ENCODE results near the gene SLC22A16.

The SLC22A16 gene

DNA sequence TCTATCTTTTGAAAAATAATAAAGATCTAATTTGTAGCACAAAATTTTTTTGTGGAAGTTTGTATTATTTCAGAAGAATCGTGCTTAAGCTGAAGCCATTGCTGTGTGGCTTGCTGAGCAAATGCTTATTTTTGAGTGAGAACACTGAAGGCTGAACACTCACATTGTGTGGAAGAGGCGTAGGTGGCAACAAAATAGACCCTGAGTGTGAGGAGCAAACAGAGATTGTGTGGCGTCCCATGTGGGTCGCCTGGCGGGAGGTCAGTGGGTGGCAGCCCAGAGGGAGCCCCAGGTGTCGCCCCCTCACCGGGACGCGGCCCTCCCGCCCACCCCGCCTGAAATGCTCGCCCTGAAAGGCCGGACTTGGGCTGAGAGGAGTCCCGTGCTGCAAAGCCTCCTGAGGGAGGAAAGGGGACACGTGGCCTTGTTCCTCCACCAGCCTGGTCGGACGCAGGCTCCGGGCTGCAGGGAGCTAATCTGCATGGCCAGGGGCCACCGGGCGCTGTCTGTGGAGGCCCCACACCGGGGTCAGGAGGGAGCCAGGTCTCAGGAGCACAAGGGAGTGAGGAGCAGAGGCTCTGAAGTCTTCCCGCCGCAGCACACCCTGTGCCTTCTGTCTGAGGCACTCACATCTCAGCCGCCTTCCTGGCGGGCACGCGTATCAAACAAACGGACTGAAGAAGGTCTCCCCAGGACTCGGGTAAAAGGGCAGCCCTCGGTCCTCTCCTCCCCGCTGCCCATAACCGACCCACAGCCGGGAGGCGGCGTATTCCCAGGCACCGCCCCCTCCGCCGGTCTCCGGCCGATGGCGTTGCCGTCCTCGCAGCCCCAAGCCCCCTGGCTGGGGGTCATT lies 77.0 kb downstream of the SLC22A16 start:
- DNase-seq: no peak

DNA sequence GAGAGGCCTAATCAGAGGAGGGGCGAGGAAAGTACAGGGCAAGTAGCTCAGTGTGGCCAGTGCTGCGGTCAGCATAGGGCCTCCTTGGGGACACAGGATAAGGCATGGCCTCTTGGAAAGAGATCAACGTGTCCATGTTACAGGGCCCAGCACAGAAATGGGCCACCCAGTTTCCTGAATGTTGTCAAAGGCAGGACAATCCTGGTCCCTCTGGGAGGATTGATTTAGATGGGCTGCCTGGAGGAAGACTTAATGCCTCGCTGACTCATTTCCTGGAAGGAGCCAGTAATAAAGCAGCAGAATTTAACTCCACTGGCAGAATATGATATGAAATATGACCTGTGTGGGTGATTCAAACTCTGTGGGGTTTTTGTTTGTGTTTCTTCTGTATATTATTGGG lies 77.6 kb downstream of the SLC22A16 start:
- no peak for DNase-seq

DNA sequence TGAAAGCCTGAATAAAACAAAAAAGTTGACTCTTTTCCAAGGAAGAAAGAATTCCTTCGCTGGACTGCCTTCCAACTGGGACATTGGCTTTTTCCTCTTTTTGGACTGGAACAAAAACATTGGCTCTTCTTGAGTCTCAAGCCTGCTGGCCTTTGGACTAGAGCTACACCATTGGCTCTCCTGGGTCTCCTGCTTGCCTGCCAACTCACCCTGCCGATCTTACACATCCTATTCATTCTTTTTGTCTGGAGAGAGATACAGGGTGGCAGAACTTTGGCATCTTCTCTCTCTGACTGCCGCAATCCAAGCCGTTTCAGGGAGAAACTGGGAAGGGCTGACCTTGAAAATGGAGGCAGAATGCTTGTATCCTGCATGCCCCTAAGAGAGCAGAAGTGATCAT lies 81.2 kb downstream of the SLC22A16 start:
- no peak for DNase-seq

DNA sequence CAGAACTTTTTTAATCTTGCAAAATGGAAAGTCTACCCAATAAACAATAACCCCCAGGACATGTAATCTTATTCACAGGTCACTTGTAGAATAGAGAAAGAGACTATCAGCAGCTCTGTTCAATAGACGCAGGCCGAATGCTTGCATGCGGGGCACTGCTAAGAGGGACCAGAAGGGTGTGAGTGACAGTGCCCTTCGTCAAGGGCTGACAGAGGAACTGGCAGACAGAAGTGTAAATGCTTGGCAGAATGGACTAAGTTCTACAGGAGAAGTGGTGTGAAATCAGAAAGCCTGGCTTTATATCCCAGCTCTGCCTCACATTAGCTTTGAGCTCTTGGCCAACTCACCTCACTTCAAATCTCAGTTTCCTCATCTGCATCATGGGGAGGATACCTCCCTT lies 82.0 kb downstream of the SLC22A16 start:
- DNase-seq: no peak

DNA sequence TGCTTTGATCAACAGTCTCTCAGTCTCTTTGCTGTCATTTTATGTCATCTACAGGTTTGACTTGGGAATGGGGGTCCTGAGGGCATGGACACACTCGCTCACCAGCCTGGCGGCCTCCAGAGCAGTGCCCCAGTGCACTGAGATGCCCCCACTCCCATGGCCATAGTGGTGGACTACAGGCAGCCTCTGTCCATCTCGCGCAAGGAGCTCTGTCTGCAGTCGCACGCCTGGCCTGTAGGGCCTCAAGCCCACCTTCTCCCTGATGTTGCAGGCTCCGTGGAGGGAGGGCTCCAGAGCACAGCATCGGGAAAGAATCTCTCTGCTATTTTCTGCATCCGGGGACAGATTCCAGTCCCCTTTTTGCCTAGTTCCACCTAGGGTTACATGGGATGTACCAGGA lies 83.7 kb downstream of the SLC22A16 start:
- DNase-seq: no peak

DNA sequence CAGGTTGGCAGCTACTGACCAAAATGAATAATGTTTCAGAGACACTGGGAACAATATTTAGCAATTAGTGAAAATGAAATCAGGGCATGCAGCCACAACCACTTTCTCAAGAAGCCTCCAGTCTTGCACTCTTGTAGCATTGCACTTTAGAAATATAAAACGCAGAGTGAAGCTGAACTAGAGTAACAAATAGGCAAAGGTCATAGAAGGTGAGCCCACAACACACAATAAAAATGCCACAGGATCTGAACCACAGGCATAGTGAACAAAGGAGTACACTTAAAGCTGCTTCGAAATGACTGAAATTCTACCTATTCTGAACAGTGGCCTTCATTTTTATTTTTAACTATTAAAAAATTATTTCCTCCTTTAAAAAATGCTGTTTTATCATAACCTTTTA lies 86.0 kb downstream of the SLC22A16 start:
- no peak for DNase-seq

DNA sequence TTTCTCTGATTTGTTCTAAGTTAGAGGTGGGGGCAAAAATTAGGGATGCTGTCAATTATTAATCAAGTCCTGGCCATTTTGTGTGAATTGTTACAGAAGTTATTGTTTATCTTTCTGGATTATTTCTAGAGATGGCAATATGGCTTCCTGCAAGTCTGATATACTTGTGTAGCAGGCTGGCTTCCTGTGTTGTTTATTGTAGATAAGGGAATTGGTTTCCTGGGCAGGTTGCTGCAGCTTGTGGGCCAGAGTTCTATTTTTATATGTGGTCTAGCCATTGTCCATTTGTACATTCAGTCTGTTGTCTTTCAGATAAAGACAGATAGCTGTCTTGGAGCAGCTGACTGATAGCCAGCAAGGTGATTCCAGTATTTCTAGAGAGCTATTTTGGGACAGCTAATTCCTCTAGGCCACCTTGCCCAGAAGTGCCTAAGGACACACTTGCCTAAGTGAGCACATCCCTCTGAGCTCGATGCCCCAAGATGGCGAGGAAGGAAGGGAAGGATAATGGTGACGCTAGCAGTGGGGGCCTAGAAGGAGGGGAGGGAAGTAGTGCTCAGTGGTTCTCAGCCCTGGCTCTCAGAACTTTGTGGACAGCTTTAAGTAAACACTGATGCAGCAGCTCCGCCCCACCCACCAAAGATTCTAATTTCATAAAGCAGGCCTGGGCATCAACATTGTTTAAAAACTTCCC lies 86.6 kb downstream of the SLC22A16 start:
- no peak for DNase-seq

DNA sequence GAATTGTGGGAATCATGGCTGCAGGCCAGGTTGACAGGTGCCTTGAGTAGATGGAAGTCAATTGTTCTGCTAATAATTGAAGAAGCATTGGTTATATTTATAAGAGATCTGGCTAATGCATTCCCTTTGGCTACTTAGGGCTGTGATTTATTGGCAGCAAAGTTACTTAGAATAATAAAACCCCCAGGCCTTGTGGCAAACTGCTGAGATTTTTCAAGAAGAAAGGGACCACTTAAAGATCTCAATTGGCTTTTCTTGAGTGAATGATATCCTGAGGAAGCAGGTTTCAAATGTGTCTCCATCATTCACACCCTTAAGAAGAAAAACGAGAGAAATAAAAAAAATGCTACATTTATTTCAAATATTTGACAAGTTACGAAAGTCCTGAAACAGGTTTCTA lies 88.4 kb downstream of the SLC22A16 start:
- no peak for DNase-seq

DNA sequence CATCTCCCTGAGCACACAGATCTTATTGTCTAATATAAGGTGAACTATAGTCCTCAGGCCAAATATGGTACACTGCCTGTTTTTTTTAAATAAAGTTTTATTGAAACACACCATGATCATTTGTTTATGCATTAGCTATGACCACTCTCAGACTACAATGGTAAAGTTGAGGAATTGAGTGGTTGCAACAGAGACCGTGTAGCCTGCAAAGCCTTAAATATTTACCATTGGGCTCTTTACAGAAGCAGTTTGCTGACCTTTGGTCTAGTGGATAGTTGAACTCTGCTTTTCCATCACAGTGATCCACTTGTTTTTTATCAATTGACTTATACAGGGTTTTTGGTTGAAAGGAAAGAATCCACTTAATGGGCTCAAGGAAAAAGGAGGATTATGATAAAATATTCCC lies 91.0 kb downstream of the SLC22A16 start:
- no peak for DNase-seq

DNA sequence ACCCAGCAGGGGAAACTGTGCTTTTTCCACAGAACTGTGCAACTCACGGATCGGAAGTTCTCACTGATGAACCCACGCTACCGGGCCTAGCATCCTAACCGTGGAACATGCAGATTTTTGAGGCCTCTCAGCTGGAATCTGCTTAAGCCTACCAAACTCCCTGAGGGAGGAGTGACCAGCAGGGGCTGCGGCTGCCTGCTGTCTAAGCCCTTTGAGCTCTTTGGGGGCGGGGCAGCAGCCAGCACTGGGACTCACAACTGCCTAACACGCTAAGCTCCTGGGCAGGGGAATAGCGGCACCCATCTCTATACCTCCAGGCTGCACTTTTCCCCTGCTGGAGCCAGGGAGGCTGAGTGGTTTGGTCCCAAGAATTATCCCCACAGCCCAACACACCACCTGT lies 97.9 kb downstream of the SLC22A16 start:
- no peak for DNase-seq

Data from stimulated activated CD4-positive, alpha-beta T cell treated with anti-CD3 and anti-CD28 coated beads, Interleukin-4, amount 100 ng/mL, for 24 hours (primary cell).